MCF 10A (cell line): ENCODE data around the gene SYNDIG1. TPM values are rescaled to one million over a fixed set of nuclear protein-coding genes. Genes with fewer than 3 reads are reported as not detected.

Experiments used
- BruUV-seq: library from RNA; stranded (reverse); fragments of 400-500 nt; replicated peaks from 2 replicates; lab custom pipeline; 2021; lab: Mats Ljungman, UMichigan
- CTCF ChIA-PET: fragments of 300-600 bp; sonication (Branson Sonifier 250); formaldehyde crosslinking; extraction: SDS; loops from one replicate; lab custom pipeline; 2021; ENCODE audit warnings: antibody characterized with exemption, inconsistent platforms; lab: Yijun Ruan, JAX
- POLR2A ChIA-PET: fragments of 300-600, 350-650 bp; sonication (Branson Sonifier 250); formaldehyde crosslinking; extraction: SDS; loops from one replicate; lab custom pipeline; 2020; ENCODE audit warnings: antibody characterized with exemption, inconsistent platforms; lab: Yijun Ruan, JAX
- DNase-seq: peaks from one replicate; pipeline ENCODE4 v3.0.0-alpha.2; 2018; ENCODE audit not compliant: unreplicated experiment
- H3K27ac Mint-ChIP-seq: one replicate; pipeline ENCODE4 v1.8.0; 2022; ENCODE audit warnings: mild to moderate bottlenecking, low read depth, mixed read lengths; ENCODE audit not compliant: unreplicated experiment
- H3K27me3 Mint-ChIP-seq: one replicate; pipeline ENCODE4 v1.8.0; 2022; ENCODE audit warnings: mixed read lengths; ENCODE audit not compliant: insufficient read depth, unreplicated experiment
- H3K36me3 Mint-ChIP-seq: one replicate; pipeline ENCODE4 v1.8.0; 2022; ENCODE audit warnings: mild to moderate bottlenecking, moderate library complexity, mixed read lengths; ENCODE audit not compliant: insufficient read depth, unreplicated experiment
- H3K4me1 Mint-ChIP-seq: one replicate; pipeline ENCODE4 v1.8.0; 2022; ENCODE audit warnings: mixed read lengths; ENCODE audit not compliant: insufficient read depth, unreplicated experiment
- H3K4me3 Mint-ChIP-seq: one replicate; pipeline ENCODE4 v1.8.0; 2022; ENCODE audit warnings: mild to moderate bottlenecking, moderate library complexity, mixed read lengths; ENCODE audit not compliant: unreplicated experiment
- H3K9me3 Mint-ChIP-seq: one replicate; pipeline ENCODE4 v1.8.0; 2022; ENCODE audit warnings: mixed read lengths; ENCODE audit not compliant: unreplicated experiment
- intact Hi-C: fragments of 100-400 bp; cut with micrococcal nuclease; formaldehyde crosslinking; loops from 2 replicates; pipeline ENCODE4 v1.14.1; 2022
- total RNA-seq: library from RNA; stranded (reverse); gene quantifications from 2 replicates; pipeline ENCODE4 v1.2.3, GENCODE V29; 2022
- TF ChIP-seq, protein P1 (sequence below): fragments of 200-600 bp; IDR thresholded peaks from one replicate; pipeline ENCODE4 v1.8.0; 2022; ENCODE audit warnings: antibody characterized with exemption, mild to moderate bottlenecking; ENCODE audit not compliant: unreplicated experiment

Gene SYNDIG1
- total RNA-seq, 1 experiment from 2014 or later = not detected

DNA sequence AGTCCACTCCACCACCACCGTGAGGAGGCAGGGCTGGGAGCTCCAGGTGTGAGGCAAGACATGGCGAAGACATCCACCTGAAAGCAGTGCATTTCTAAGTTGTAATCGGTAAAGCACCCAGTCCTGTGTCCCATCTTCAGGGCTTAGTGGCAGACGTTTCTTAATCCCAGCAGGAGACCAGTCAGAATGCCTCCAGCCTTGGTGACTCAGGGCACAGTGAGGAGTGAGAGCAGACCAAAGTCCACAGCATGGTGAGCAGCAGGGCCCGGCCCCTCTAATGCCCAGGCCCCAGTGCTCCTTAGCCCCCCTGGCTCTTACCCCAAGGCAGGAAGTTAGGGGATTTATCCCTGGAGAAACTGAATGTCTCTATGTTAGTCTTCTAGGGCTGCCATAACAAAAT, 183.9 kb downstream of the SYNDIG1 start:
- ChIA-PET CTCF (no interaction called here), POLR2A (no interaction called here)
- BruUV-seq = no TSS peak
- intact Hi-C loops = no loop called here
- no peak overlapping the region for H3K4me3 Mint-ChIP-seq
- H3K36me3 Mint-ChIP-seq = no peaks in the 10 kb centered on the region
- peaks cover 22% of the 10 kb centered on the region for H3K9me3 Mint-ChIP-seq
- H3K4me1 Mint-ChIP-seq = no peaks in the 10 kb centered on the region
- peak; percentile 35 for DNase-seq
- TF ChIP-seq, protein P1, sequence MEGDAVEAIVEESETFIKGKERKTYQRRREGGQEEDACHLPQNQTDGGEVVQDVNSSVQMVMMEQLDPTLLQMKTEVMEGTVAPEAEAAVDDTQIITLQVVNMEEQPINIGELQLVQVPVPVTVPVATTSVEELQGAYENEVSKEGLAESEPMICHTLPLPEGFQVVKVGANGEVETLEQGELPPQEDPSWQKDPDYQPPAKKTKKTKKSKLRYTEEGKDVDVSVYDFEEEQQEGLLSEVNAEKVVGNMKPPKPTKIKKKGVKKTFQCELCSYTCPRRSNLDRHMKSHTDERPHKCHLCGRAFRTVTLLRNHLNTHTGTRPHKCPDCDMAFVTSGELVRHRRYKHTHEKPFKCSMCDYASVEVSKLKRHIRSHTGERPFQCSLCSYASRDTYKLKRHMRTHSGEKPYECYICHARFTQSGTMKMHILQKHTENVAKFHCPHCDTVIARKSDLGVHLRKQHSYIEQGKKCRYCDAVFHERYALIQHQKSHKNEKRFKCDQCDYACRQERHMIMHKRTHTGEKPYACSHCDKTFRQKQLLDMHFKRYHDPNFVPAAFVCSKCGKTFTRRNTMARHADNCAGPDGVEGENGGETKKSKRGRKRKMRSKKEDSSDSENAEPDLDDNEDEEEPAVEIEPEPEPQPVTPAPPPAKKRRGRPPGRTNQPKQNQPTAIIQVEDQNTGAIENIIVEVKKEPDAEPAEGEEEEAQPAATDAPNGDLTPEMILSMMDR = no peak
- H3K27ac Mint-ChIP-seq = no peak overlapping the region
- H3K27me3 Mint-ChIP-seq = no peaks in the 10 kb centered on the region

DNA sequence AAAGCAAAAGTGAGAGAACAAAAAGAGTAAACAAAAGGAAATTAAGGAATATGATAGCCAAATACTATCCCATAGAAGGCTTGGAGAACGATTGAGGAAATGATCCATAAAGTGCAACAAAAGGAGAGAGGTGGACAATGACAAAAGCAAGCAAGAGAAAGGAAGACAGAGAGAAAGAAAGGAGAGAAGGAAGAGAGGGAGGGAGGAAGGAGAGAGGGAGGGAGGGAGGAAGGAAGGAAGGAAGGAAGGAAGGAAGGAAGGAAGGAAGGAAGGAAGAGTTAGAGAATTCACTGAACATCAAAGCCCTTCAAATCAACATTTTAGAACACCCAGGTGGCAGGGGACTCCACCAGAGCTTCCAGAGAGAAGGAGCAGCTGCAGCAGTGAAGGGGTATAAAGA, 185.0 kb downstream of the SYNDIG1 start:
- Mint-ChIP-seq H3K27ac (no peak overlapping the region), H3K36me3 (no peaks in the 10 kb centered on the region), H3K4me3 (no peak overlapping the region), H3K4me1 (no peaks in the 10 kb centered on the region), H3K27me3 (no peaks in the 10 kb centered on the region), H3K9me3 (peaks cover 22% of the 10 kb centered on the region)
- POLR2A ChIA-PET = no interaction called here
- TF ChIP-seq, protein P1 = no peak
- intact Hi-C loops = no loop called here
- DNase-seq = no peak
- BruUV-seq = no TSS peak
- CTCF ChIA-PET = no interaction called here

DNA sequence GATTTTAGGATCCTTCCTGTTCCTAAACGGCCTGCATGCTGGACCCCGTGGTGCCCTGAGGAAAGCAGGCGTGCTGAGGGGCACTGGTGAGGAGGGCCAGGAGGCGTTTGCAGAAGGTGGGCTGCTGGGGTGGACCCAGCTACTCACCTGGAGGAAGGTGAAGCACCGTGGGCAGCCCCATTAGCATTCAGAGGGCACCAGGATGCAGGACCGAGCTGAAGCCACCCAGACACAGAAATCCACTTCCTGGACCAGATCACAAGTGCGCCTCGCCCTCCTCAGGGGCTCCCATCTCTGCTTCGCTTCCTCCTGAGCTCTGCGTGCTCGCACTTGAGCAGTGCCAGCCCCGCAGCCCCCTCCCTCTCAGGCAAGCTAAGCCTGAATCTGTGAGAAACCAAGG, 187.0 kb downstream of the SYNDIG1 start:
- no TSS peak for BruUV-seq
- POLR2A ChIA-PET = no interaction called here
- Mint-ChIP-seq H3K9me3 (peaks cover 22% of the 10 kb centered on the region), H3K4me3 (no peak overlapping the region), H3K27me3 (no peaks in the 10 kb centered on the region), H3K36me3 (no peaks in the 10 kb centered on the region), H3K27ac (no peak overlapping the region), H3K4me1 (no peaks in the 10 kb centered on the region)
- intact Hi-C loops = no loop called here
- CTCF ChIA-PET = interaction anchor here (0.6 kb wide), 1 partner anchor 14 kb away, joined by 3 read pairs; no protein-coding TSS in a partner anchor
- no peak for DNase-seq
- TF ChIP-seq, protein P1 = no peak

DNA sequence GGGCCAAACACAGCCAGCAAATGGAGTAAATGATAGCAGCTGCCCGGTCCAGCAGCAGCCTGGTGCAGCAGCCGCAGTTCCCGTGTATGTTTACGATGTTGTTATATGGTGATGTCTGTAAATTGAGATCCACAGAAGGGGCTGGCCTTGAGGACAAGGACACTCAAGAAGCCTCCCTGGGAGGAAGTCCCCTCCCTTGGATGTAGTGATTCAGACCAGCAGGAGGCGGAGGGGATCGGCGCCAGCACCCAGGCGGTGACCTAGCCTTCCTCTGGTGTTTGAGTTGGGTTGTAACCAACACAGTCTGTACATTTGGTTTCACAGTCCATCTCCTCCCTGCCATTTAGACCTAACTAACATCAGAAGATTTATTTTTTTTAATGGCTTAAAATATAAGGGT, 187.8 kb downstream of the SYNDIG1 start:
- Mint-ChIP-seq H3K27ac (no peak overlapping the region), H3K27me3 (no peaks in the 10 kb centered on the region), H3K4me3 (no peak overlapping the region), H3K36me3 (no peaks in the 10 kb centered on the region), H3K9me3 (peaks cover 22% of the 10 kb centered on the region), H3K4me1 (no peaks in the 10 kb centered on the region)
- intact Hi-C loops = no loop called here
- CTCF ChIA-PET = interaction anchor here (1.5 kb wide), 1 partner anchor 11 kb away, joined by 4 read pairs; no protein-coding TSS in a partner anchor
- TF ChIP-seq, protein P1 = no peak
- POLR2A ChIA-PET = no interaction called here
- DNase-seq = peak; percentile 17
- BruUV-seq = no TSS peak
